GM12892 (cell line): Measurements from ENCODE around the gene FUCA2.

Source experiments
- DNase-seq: peaks from one replicate; pipeline ENCODE4 v3.0.0; 2011; ENCODE audit not compliant: insufficient read length
- FAIRE-seq: peaks from 2 replicates; lab custom pipeline; 2011; peaks lifted over from hg19 to GRCh38; lab: Jason Lieb, UNC
- POLR2A ChIP-seq: IDR thresholded peaks from 2 replicates; pipeline ENCODE4 v1.6.1; 2011; ENCODE audit warnings: low read depth, low read length, control low read depth
- POLR2AphosphoS5 ChIP-seq: IDR thresholded peaks from 2 replicates; pipeline ENCODE4 v1.6.1; 2011; ENCODE audit warnings: low read depth, low read length, control low read depth
- TAF1 ChIP-seq: IDR thresholded peaks from 2 replicates; pipeline ENCODE4 v1.6.1; 2011; ENCODE audit warnings: low read depth, mild to moderate bottlenecking, control low read depth, low read length, borderline replicate concordance

Gene FUCA2

GRCh38 chr6:143531720-143532499 lies 20.4 kb upstream of the FUCA2 start:
- FAIRE-seq (no peak), DNase-seq (no peak)
- TF ChIP-seq POLR2AphosphoS5 (no peak), TAF1 (no peak), POLR2A (no peak)

DNA sequence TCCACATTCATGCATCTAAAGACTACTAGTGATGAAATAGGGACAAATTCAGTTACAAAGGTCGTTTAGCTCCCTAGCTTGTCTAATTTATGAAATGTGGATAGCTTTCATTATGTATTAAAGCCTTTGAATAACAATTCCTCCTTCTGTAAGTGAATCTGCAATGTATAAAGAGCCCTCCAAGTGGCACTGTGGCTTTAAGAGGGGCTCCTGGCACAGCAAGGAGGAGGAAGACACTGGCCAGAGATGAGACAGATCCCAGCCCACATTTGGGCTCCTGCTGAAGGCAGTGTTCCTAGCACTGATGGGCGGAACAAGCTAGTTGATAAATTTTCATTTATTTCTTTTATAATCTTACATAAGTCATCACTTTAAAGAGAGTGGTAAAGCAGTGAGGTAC lies 17.6 kb upstream of the FUCA2 start:
- no peak for FAIRE-seq
- no peak for TF ChIP-seq TAF1
- TF ChIP-seq POLR2AphosphoS5, result no peak
- no peak for DNase-seq

DNA sequence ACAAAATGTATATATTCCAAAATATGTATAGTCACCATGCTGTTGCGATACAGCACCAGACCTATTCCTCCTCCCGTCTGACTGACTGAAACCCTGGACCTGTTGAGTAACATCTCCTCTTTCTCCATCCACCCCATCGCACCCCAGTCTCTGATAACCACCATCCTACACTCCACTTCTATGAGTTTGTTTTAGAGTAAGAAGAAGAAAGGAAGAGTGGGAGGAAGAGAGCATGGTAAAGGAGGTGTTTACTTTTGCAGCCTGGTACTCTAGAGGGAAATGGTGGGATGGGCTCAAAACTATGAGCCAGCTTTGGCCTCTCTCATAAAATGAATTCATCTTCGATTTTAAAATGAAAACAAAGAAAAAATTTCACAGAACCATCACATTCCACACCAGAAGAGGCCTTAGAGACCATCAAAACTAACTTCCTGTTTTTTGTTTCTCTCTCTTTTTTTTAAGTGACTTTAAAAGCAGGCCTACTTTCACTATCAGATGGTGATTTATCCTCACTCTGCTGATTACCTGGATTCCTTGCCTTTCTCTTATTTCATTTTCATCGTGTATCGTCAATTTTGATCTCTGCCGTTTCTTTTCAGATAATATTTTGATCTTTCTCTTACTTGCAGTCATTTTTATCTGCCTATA lies 16.8 kb upstream of the FUCA2 start:
- no peak for DNase-seq
- TF ChIP-seq POLR2A (no peak), POLR2AphosphoS5 (no peak), TAF1 (no peak)
- peak; percentile 73 for FAIRE-seq

DNA sequence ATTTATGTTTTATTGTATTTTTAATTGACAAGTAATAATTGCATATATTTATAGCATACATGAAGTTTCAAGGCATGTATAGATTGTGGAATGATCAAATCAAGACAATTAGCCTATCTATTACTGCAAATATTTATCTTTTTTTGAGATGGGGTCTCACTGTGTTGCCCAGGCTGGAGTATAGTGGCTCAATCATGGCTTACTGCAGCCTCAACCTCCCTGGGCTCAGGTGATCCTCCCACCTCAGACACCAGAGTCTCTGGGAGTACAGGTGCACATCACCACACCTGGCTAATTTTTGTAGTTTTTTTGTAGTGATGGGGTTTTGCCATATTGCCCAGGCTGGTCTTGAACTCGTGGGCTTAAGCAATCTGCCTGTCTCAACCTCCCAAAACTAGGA lies 16.2 kb upstream of the FUCA2 start:
- DNase-seq (no peak), FAIRE-seq (no peak)
- TF ChIP-seq POLR2A, result no peak
- no peak for TF ChIP-seq TAF1
- TF ChIP-seq POLR2AphosphoS5, result no peak

- DNase-seq (no peak), FAIRE-seq (no peak)
- TF ChIP-seq POLR2AphosphoS5 (no peak), TAF1 (no peak), POLR2A (no peak)
Observed at GRCh38 chr6:143525356-143525755, 13.8 kb upstream of the FUCA2 start.

GRCh38 chr6:143522039-143522600 lies 10.6 kb upstream of the FUCA2 start:
- FAIRE-seq (no peak), DNase-seq (no peak)
- TF ChIP-seq POLR2A (no peak), TAF1 (no peak), POLR2AphosphoS5 (no peak)

DNA sequence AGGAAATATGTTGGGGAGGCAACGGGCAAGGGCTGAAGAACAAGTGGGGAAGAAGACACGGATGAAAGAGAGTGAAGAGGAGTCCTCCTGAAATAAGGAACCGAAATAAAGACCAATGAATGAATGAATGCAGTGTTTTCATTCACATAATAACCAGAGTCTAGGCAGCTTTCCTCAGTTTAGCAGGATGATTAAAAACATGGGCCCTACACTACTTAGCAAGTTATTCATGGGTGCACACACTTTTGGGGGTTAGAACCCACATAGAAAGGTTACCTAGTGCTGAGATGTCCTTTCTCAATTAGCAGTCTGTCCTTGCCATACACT lies 5.9 kb upstream of the FUCA2 start:
- DNase-seq (no peak), FAIRE-seq (no peak)
- no peak for TF ChIP-seq POLR2A
- no peak for TF ChIP-seq POLR2AphosphoS5
- no peak for TF ChIP-seq TAF1

- FAIRE-seq (no peak), DNase-seq (no peak)
- TF ChIP-seq POLR2A, result no peak
- no peak for TF ChIP-seq POLR2AphosphoS5
- no peak for TF ChIP-seq TAF1
Observed at GRCh38 chr6:143516690-143517446, 5.3 kb upstream of the FUCA2 start.

- no peak for FAIRE-seq
- no peak for DNase-seq
- TF ChIP-seq TAF1, result no peak
- no peak for TF ChIP-seq POLR2A
- TF ChIP-seq POLR2AphosphoS5, result no peak
Observed at GRCh38 chr6:143515766-143516355, 4.3 kb upstream of the FUCA2 start.

DNA sequence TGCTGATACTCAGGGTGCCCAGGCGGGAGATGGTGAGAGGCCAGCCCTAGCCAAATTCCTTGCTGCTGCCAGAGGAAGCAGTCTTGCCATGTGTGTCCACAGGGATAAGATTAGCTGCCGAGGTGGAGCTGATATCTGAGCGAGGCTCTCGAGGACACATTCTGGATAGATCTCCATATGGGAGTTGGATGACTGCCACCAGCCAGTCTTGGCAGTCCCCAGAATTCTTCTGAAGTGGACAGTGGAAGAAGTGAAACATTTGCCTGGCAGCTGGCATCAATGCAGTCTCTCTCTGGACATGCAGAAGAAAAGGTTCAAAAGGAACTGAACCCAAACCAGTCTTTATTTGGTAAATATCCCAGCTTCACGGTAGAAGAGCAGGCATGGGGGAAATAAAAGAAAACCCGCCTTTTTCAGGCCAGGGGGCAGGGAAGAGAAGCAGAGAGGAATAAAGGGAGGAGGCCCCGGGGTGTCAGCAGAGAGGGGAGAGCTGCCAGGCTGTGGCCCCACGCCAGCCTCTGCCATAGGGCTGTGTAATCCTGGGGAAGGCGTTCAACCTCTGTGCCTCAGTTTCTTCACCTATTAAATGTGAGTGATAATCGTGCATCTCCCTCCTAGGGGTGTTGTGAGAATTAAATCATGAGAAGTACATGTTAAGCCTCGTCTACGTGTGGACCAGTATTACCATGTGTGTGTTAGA lies 3.7 kb upstream of the FUCA2 start:
- no peak for DNase-seq
- no peak for TF ChIP-seq POLR2A
- no peak for TF ChIP-seq TAF1
- TF ChIP-seq POLR2AphosphoS5, result no peak

More for the DNA sequence above, 3.7 kb upstream of the FUCA2 start:
- no peak for FAIRE-seq
